GM12878 (cell line): ENCODE measurements around the gene RIT1. TPM values are rescaled to one million over a fixed set of nuclear protein-coding genes. Genes with fewer than 3 reads are reported as not detected.
"Not testable (repeated sequence)": the region's sequence is repeated elsewhere in the genome, so short reads cannot be mapped to it uniquely, and the experiment has no call there.

Experiments
- ATAC-seq: fragments of 200-7000 bp; cut with Tn5 transposase; 3 replicates; pipeline ENCODE4 v1.9.1; 2020; ENCODE audit warnings: mild to moderate bottlenecking, moderate library complexity
- BruUV-seq: library from RNA; stranded (reverse); fragments of 400-500 nt; replicated peaks from 2 replicates; lab custom pipeline; 2021; lab: Mats Ljungman, UMichigan
- CTCF ChIA-PET: fragments of 300-600 bp; sonication (Branson Sonifier 250); formaldehyde crosslinking; extraction: SDS; loops from one replicate; lab custom pipeline; 2021; ENCODE audit warnings: inconsistent platforms; lab: Yijun Ruan, JAX
- POLR2A ChIA-PET: fragments of 350-600 bp; formaldehyde crosslinking; extraction: SDS; loops from one replicate; lab custom pipeline; 2021; ENCODE audit warnings: inconsistent platforms; lab: Charles Lee
- RAD21 ChIA-PET: fragments of 300-600 bp; sonication (Branson Sonifier 250); formaldehyde crosslinking; loops from one replicate; lab custom pipeline; 2023; ENCODE audit warnings: antibody characterized with exemption; ENCODE audit not compliant: unreplicated experiment; lab: Charles Lee
- SMC1A ChIA-PET: fragments of 300-600 bp; sonication (Branson Sonifier 250); formaldehyde crosslinking; loops from one replicate; lab custom pipeline; 2023; ENCODE audit not compliant: unreplicated experiment, uncharacterized antibody; lab: Charles Lee
- DNase-seq: peaks from one replicate; pipeline ENCODE4 v3.0.0-alpha.2; 2011; ENCODE audit warnings: low read depth, low spot score
- FAIRE-seq: peaks from 3 replicates; lab custom pipeline; 2011; peaks lifted over from hg19 to GRCh38; lab: Jason Lieb, UNC
- H2AFZ ChIP-seq: 2 replicates; pipeline ENCODE4 v1.6.0; 2011; ENCODE audit warnings: low read depth, low read length, control low read depth; ENCODE audit not compliant: control insufficient read depth
- H3K27ac ChIP-seq: 2 replicates; pipeline ENCODE4 v1.5.1; 2011; ENCODE audit warnings: control low read depth; ENCODE audit not compliant: control insufficient read depth, insufficient read depth
- H3K27me3 ChIP-seq, 2 experiments: replicated peaks in 1 of 2; 2 replicates each; pipeline versions ENCODE4 v1.6.0 to v1.6.1; 2011; ENCODE audit warnings: low read length in 1 of 2; ENCODE audit not compliant: control insufficient read depth in 2 of 2, insufficient read depth in 2 of 2
- H3K36me3 ChIP-seq, 2 experiments: 2 replicates each; pipeline ENCODE4 v1.5.1; 2011; ENCODE audit warnings: low read length in 1 of 2; ENCODE audit not compliant: control insufficient read depth in 2 of 2, insufficient read depth in 2 of 2
- H3K4me1 ChIP-seq: 2 replicates; pipeline ENCODE4 v1.6.1; 2011; ENCODE audit warnings: mild to moderate bottlenecking, low read length, moderate library complexity, mixed read lengths; ENCODE audit not compliant: control insufficient read depth, insufficient read depth
- H3K4me2 ChIP-seq: 2 replicates; pipeline ENCODE4 v1.6.0; 2011; ENCODE audit warnings: control low read depth; ENCODE audit not compliant: control insufficient read depth, insufficient read depth
- H3K4me3 ChIP-seq: fragments of 200-600 bp; sonication (generic); 2 replicates; pipeline ENCODE4 v1.5.1; 2016
- H3K79me2 ChIP-seq: 2 replicates; pipeline ENCODE4 v1.6.0; 2011; ENCODE audit warnings: low read length; ENCODE audit not compliant: control insufficient read depth, insufficient read depth
- H3K9ac ChIP-seq: 2 replicates; pipeline ENCODE4 v1.8.0; 2011; ENCODE audit warnings: low read length, control low read depth, mixed read lengths; ENCODE audit not compliant: control insufficient read depth, insufficient read depth
- H3K9me3 ChIP-seq: replicated peaks from 3 replicates; pipeline ENCODE4 v1.5.1; 2011; ENCODE audit warnings: mild to moderate bottlenecking, low read length; ENCODE audit not compliant: control insufficient read depth, insufficient read depth
- H4K20me1 ChIP-seq: 2 replicates; pipeline ENCODE4 v1.6.0; 2011; ENCODE audit not compliant: control insufficient read depth, insufficient read depth
- BCL11A ChIP-seq: IDR thresholded peaks from 2 replicates; pipeline ENCODE4 v1.6.1; 2011; ENCODE audit warnings: low read depth, low read length
- CHD1 ChIP-seq: IDR thresholded peaks from 2 replicates; pipeline ENCODE4 v1.6.1; 2012; ENCODE audit warnings: low read depth, low read length, improper control_type of control experiment
- DPF2 ChIP-seq: fragments of 450-650 bp; IDR thresholded peaks from 2 replicates; pipeline ENCODE4 v1.6.1; 2017; ENCODE audit warnings: mild to moderate bottlenecking
- E2F4 ChIP-seq: IDR thresholded peaks from 2 replicates; pipeline ENCODE4 v1.6.1; 2012; ENCODE audit warnings: low read depth, low read length, improper control_type of control experiment
- EZH2 ChIP-seq: IDR thresholded peaks from 2 replicates; pipeline ENCODE4 v1.6.1; 2012; ENCODE audit warnings: low read depth, mild to moderate bottlenecking, control low read depth, inconsistent platforms, low read length, borderline replicate concordance; ENCODE audit not compliant: control insufficient read depth
- GABPA ChIP-seq: IDR thresholded peaks from 2 replicates; pipeline ENCODE4 v1.6.1; 2014; ENCODE audit warnings: antibody characterized with exemption, low read depth, mild to moderate bottlenecking, inconsistent platforms
- MTA3 ChIP-seq: IDR thresholded peaks from 2 replicates; pipeline ENCODE4 v1.6.1; 2012; ENCODE audit warnings: low read length, inconsistent platforms, borderline replicate concordance
- NFYB ChIP-seq: IDR thresholded peaks from 2 replicates; pipeline ENCODE4 v1.6.1; 2011; ENCODE audit warnings: low read depth, mild to moderate bottlenecking, low read length, improper control_type of control experiment, moderate library complexity; ENCODE audit not compliant: insufficient read depth
- NR2C2 ChIP-seq: IDR thresholded peaks from 2 replicates; pipeline ENCODE4 v1.6.1; 2011; ENCODE audit warnings: borderline replicate concordance, low read depth; ENCODE audit not compliant: control insufficient read depth, insufficient read length
- PAX5 ChIP-seq: IDR thresholded peaks from 2 replicates; pipeline ENCODE4 v1.6.1; 2011; ENCODE audit warnings: low read depth, low read length, borderline replicate concordance
- RELA ChIP-seq: fragments of 450-650 bp; IDR thresholded peaks from 2 replicates; pipeline ENCODE4 v1.8.0; 2014; ENCODE audit warnings: borderline replicate concordance; ENCODE audit not compliant: partially characterized antibody
- SIN3A ChIP-seq: IDR thresholded peaks from 2 replicates; pipeline ENCODE4 v1.6.1; 2012; ENCODE audit warnings: low read depth, low read length, improper control_type of control experiment
- SIX5 ChIP-seq: IDR thresholded peaks from 2 replicates; pipeline ENCODE4 v1.6.1; 2011; ENCODE audit warnings: mild to moderate bottlenecking, low read depth, low read length, moderate library complexity; ENCODE audit not compliant: severe bottlenecking
- SP1 ChIP-seq: IDR thresholded peaks from one replicate; pipeline ENCODE4 v1.6.1; 2011; ENCODE audit warnings: low read depth, low read length
- SREBF2 ChIP-seq: IDR thresholded peaks from 2 replicates; pipeline ENCODE4 v1.6.1; 2012; ENCODE audit warnings: mild to moderate bottlenecking, low read length
- TAF1 ChIP-seq: IDR thresholded peaks from 2 replicates; pipeline ENCODE4 v1.6.1; 2011; ENCODE audit warnings: mild to moderate bottlenecking, low read depth, low read length, borderline replicate concordance
- WGBS: methylation state at CpG from one replicate; pipeline ENCODE4 v1.1.6; 2016; ENCODE audit warnings: low lambda C conversion rate; ENCODE audit not compliant: insufficient replicate concordance, insufficient coverage; ENCODE audit errors: missing lambda C conversion rate; 5-methylcytosine and 5-hydroxymethylcytosine counted together
- in situ Hi-C: fragments of 300-500 bp; cut with MboI; formaldehyde crosslinking; loops from 9 replicates; pipeline ENCODE4 v1.14.3; 2018; ENCODE audit warnings: mixed read lengths
- intact Hi-C: fragments of 100-400 bp; cut with micrococcal nuclease; formaldehyde crosslinking; loops from one replicate; pipeline ENCODE4 v1.14.2; 2022; ENCODE audit not compliant: unreplicated experiment
- polyA plus RNA-seq, 11 experiments: library from polyadenylated mRNA; depleted of rRNA in 4 of 11; unstranded in 6 of 11; stranded (reverse) in 5 of 11; fragments of >200 nt; fragmentation: Nextera tagmentation in 4 of 11; fragmentation: Illumina TruSeq in 1 of 11; extraction: Ambion mirVana in 4 of 11; extraction: Trizol in 1 of 11; gene quantifications; 1 replicate in 1 of 11; 2 replicates in 10 of 11; pipeline versions ENCODE4 v1.2.1 to v1.2.3, GENCODE V29; 2011 to 2016; ENCODE audit warnings: inconsistent platforms in 2 of 11, missing spikeins in 2 of 11, low read depth in 1 of 11
- total RNA-seq, 4 experiments: library from RNA; depleted of rRNA in 3 of 4; stranded (reverse); fragments of >200 nt in 3 of 4; fragmentation: Illumina TruSeq in 1 of 4; extraction: Trizol in 1 of 4; gene quantifications; 2 replicates each; pipeline versions ENCODE4 v1.2.1 to v1.2.3, GENCODE V29; 2013 to 2021
- TF ChIP-seq, protein P1 (sequence below): fragments of 450-650 bp; IDR thresholded peaks from 2 replicates; pipeline ENCODE4 v1.6.1; 2017; ENCODE audit warnings: borderline replicate concordance

The RIT1 gene
- total and polyA plus RNA-seq, 10 of the 15 experiments (the other 5 are each of a cell fraction or from before 2014, with no cell fraction given), result 6.8 to 61.5 (median 13.7) TPM

DNA sequence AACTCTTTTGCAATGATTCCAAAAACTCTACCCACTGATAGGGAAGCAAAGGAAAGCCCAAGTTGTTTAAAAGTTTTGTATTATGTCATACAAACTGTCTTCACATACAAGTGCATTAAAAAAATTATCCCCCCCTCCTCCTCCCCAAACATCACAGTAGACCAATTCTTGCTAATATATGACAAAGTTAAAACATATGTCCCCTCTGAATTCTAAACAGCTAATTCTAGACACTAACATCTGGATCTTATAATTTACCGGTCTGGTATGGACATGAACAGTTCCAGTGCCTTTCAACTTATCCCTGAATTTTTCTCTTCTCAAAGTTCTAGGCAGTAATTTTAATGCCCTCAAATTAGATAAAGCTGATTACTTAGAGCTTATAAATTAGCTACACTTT lies 13.4 kb downstream of the RIT1 start:
- H3K27ac ChIP-seq, result no peak overlapping the region
- no peak for TF ChIP-seq GABPA
- no peak for TF ChIP-seq RELA
- TF ChIP-seq SIX5, result no peak
- no peak for TF ChIP-seq BCL11A
- TF ChIP-seq E2F4, result no peak
- no peak for TF ChIP-seq TAF1
- no peak for TF ChIP-seq PAX5
- TF ChIP-seq SIN3A, result no peak
- no peak for TF ChIP-seq SREBF2
- TF ChIP-seq EZH2, result no peak
- TF ChIP-seq MTA3, result no peak
- TF ChIP-seq NFYB, result no peak
- TF ChIP-seq NR2C2, result no peak
- no peak for TF ChIP-seq DPF2
- TF ChIP-seq, protein P1, sequence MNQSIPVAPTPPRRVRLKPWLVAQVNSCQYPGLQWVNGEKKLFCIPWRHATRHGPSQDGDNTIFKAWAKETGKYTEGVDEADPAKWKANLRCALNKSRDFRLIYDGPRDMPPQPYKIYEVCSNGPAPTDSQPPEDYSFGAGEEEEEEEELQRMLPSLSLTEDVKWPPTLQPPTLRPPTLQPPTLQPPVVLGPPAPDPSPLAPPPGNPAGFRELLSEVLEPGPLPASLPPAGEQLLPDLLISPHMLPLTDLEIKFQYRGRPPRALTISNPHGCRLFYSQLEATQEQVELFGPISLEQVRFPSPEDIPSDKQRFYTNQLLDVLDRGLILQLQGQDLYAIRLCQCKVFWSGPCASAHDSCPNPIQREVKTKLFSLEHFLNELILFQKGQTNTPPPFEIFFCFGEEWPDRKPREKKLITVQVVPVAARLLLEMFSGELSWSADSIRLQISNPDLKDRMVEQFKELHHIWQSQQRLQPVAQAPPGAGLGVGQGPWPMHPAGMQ, result no peak
- no peak for TF ChIP-seq CHD1
- no peak for TF ChIP-seq SP1
- ChIA-PET RAD21 (interaction anchor here (1.4 to 2.1 kb wide), 3 partner anchors 15 to 40 kb away, joined by 3 to 6 read pairs (median 5); no protein-coding TSS in a partner anchor), POLR2A (interaction anchor here (1.8 kb wide), 2 partner anchors 12 to 15 kb away, joined by 4 read pairs; no protein-coding TSS in a partner anchor), CTCF (interaction anchor here (1.1 to 1.5 kb wide), 5 partner anchors 8 to 92 kb away, joined by 3 to 4 read pairs (median 3); no protein-coding TSS in a partner anchor), SMC1A (interaction anchor here (1.0 to 1.9 kb wide), 6 partner anchors 13 to 168 kb away, joined by 3 to 7 read pairs (median 4); no protein-coding TSS in a partner anchor)
- no peak overlapping the region for H3K9ac ChIP-seq
- H4K20me1 ChIP-seq, result no peaks in the 10 kb centered on the region
- in situ Hi-C loops, result no loop called here
- H3K27me3 ChIP-seq, result no peaks in the 10 kb centered on the region
- H3K4me3 ChIP-seq, result no peak overlapping the region
- H3K36me3 ChIP-seq, result peaks cover 2 to 17% of the 10 kb centered on the region in 2 experiments
- no TSS peak for BruUV-seq
- H3K9me3 ChIP-seq, result no peaks in the 10 kb centered on the region
- no peaks in the 10 kb centered on the region for H3K79me2 ChIP-seq
- intact Hi-C loops, result no loop called here
- no peak for FAIRE-seq
- H2AFZ ChIP-seq, result no peak overlapping the region
- H3K4me2 ChIP-seq, result no peak overlapping the region
- no peak for ATAC-seq
- H3K4me1 ChIP-seq, result no peaks in the 10 kb centered on the region
- 96% methylated on average over 1 of the region's 1 CpG for WGBS
- no peak for DNase-seq

DNA sequence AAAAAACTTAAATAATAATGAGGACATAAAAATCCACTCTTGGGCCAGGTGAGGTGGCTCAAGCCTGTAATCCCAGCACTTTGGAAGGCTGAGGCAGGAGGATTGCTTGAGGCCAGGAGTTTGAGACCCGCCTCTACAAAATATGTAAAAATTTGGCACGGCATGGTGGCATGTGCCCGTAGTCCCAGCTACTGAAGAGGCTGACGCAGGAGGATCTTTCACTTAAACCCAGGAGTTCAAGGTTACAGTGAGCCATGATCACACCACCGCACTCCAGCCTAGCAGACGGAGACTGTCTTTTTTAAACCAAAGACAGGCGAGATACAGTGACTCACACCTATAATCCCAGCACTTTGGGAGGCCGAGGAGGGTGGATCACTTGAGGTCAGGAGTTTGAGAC lies 14.7 kb downstream of the RIT1 start:
- CTCF ChIA-PET, ATAC-seq, BruUV-seq, H3K4me3 ChIP-seq, intact Hi-C loops, FAIRE-seq, H3K9ac ChIP-seq, H3K27me3 ChIP-seq, H3K4me1 ChIP-seq, H3K27ac ChIP-seq, H3K79me2 ChIP-seq, H3K9me3 ChIP-seq, RAD21 ChIA-PET, DNase-seq, H3K4me2 ChIP-seq, H2AFZ ChIP-seq, H4K20me1 ChIP-seq, in situ Hi-C loops: not testable (repeated sequence)
- ChIA-PET POLR2A (interaction anchor here (0.6 kb wide), 1 partner anchor 11 kb away, joined by 4 read pairs; no protein-coding TSS in a partner anchor), SMC1A (interaction anchor here (1.7 kb wide), 1 partner anchor 37 kb away, joined by 4 read pairs; no protein-coding TSS in a partner anchor)
- H3K36me3 ChIP-seq, result peaks cover 2 to 17% of the 10 kb centered on the region in 2 experiments
- WGBS, result 98% methylated on average over 8 of the region's 8 CpGs
